Fibroblast of peridontal ligament (primary cell): ENCODE data around the gene FREM2.

Experiments used
- DNase-seq: peaks from one replicate; pipeline ENCODE4 v3.0.0-alpha.2; 2010; ENCODE audit errors: extremely low read depth

Gene FREM2, protein sequence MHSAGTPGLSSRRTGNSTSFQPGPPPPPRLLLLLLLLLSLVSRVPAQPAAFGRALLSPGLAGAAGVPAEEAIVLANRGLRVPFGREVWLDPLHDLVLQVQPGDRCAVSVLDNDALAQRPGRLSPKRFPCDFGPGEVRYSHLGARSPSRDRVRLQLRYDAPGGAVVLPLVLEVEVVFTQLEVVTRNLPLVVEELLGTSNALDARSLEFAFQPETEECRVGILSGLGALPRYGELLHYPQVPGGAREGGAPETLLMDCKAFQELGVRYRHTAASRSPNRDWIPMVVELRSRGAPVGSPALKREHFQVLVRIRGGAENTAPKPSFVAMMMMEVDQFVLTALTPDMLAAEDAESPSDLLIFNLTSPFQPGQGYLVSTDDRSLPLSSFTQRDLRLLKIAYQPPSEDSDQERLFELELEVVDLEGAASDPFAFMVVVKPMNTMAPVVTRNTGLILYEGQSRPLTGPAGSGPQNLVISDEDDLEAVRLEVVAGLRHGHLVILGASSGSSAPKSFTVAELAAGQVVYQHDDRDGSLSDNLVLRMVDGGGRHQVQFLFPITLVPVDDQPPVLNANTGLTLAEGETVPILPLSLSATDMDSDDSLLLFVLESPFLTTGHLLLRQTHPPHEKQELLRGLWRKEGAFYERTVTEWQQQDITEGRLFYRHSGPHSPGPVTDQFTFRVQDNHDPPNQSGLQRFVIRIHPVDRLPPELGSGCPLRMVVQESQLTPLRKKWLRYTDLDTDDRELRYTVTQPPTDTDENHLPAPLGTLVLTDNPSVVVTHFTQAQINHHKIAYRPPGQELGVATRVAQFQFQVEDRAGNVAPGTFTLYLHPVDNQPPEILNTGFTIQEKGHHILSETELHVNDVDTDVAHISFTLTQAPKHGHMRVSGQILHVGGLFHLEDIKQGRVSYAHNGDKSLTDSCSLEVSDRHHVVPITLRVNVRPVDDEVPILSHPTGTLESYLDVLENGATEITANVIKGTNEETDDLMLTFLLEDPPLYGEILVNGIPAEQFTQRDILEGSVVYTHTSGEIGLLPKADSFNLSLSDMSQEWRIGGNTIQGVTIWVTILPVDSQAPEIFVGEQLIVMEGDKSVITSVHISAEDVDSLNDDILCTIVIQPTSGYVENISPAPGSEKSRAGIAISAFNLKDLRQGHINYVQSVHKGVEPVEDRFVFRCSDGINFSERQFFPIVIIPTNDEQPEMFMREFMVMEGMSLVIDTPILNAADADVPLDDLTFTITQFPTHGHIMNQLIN (N-terminal part only)

DNA sequence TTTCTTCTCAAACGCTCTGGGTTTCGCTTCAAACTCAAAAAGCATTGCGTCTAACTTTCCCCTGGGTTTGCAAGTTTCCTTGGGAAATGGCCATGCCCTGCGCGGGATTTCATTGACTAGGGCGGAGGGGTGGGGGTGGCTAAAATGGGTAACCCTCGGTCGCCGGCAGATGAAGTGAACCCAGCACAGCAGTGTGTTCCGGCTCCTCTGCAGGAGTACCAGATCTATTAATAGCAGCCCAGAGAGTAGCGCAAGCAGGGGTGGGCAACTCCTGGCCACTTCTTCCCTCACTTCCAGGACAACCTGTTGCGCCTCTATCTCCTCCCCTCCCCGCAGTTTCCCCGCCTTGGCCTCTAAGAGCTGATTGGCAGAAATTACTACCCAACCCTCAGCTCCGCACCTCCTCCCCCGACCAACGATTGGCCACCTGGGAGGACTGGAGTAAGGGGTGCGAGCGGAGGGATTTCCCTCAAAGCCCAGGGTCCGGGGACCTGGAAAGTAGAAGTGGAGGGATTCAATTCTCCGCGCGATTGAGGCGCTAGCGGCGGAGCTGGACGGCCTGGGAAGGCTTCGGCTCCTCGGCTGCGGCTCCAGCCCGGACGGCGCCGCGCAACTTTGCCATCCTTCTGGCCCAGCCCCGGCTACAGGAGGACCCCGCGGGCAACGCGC is at the start of gene FREM2:
FREM2 (plus strand) TSS at position 501 of the 669 bp plus-strand sequence. CDS start 268 bp downstream, outside the sequence.
- no peak for DNase-seq

DNA sequence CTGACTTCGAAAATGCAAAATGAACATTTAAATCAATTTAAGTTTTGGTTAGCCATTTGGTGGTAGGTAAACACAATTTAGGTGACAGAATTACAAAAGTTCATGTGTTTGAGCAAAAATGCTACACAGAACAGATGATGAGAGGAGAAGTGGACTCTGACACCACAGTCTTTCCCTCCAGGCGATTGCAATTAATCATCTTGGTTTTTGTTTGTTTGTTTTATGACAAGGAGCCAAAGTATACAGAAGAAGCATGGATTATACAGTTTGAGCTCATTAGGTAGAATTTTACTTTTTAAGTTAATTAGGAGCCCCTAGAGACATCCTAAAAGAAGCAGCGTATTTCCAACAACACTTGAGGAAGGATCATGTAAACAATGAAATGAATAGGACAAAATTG is 49.3 kb upstream of the FREM2 start:
- no peak for DNase-seq

DNA sequence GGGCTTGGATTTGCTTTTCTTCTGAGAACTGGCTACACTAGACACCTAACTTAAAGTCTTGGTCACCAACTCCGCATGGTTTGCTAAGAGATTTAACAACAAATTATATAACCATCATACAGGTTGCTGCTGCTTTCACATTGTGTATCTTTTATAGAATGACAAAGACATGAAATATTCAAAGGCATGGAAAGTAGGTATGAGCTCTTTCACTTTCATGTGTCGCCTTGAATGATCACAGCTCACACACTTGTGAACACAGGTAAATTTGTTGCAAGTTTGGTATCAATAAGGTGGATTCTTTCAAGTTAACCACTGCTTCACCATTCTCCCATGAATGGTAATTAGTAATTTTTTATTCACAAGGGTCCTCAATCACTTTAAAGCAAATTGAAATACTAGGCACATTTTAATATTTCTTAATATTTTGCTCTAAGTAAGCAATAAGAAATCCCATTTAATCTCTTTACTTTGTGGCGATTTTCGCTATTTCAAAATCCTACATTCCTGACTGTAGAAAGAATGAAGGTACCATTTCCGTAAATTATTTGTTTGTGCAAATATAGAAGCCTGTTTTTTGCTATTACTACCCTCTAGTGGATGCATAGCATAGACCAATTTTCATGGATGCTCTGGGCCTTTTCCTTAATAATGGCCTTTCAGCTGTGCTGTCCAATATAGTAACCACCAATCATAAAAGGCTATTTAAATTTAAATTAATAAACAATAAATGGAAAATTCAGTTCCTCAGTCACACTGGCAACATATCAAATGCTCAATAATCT is 45.5 kb upstream of the FREM2 start:
- peak; percentile 17 for DNase-seq

DNA sequence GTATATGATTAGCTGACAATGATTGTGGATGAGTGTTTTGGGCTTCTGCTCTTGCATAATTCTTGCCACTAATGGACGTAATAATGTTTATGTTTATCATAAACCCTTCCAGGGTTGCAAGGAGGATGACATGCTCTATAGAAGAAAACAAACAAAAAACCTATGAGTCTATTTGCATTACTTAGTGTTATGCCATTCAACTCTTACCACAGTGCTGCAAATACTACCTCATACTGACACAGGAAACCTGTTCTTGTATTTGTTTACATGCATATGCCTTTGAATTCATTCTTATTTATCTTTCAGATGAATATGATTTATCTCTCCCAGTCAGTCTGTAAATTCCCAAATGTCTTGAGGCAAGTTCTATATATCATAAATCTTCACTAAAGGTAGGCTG is 39.6 kb upstream of the FREM2 start:
- no peak for DNase-seq

DNA sequence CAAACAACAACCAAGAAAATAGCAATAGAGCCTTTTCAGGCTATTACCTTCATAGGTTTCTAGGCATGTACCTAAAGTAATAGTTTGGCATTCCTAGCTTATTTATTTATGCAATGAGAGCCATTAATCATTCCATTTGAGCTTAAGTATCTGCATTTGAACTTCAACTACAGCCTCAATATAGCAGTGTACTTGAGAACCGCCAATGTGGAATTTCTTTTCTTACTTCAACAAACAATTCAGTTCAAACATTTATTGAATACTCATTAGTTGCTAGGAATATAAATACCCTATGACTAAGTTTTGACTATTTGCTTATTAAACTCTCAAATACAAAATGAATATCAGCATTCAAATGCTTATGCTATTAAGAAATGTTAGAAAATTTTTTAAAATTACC is 38.0 kb upstream of the FREM2 start:
- DNase-seq: no peak

DNA sequence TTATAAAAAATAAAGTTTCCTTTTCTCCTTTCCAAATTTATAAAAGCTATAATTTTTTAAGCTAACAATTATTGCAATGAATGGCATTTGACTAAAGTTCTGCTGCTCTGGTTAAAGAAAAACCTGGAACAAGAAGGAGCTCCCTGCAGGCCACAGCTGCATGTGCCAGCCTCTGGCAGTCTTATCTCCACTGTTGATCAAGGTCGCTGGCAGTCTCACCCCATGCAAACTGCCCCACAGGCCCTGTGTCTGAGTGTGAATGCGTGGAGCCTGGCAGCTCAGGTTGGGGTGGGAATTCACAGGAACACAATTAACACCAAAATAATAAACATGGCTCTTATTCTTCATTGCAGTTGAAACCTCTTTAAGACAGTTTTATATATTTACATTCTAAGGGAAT is 30.2 kb upstream of the FREM2 start:
- DNase-seq: no peak

DNA sequence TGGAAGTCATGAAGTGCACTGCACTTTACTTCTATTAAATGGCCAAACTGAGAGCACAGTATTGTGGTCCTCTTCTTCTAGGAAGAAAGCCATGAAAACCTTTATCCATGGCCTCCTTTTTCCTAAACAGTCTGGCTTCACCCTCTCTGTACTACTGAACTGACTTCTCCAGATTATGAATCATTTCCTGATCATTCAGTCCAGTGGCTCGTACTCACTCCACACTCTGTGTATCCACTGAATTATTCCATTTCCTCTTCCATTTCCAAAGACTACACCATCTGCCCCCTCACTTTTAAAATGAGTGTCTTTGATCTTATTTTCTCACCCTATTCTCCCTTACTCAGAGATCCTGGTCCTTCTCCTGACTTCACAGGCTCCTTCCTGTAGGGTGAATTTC is 29.7 kb upstream of the FREM2 start:
- peak; percentile 33 for DNase-seq

DNA sequence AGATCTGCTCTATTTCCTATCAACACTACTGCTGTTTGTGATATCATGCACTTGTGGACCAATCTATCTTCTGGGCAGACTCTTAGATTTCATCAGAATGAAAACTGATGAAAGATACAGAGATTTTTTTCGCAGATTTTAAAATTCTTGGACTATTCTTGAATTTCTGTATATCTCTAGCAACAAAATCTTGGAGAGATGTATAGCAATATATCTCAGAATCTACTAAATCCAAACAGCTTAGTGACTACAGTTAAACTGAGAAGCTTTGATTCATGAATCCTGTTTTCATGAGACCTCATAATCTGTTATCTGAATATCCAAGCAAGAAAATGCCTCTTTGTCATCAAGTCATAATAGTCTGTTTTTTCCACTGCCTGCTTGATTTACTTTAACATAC is 28.0 kb upstream of the FREM2 start:
- DNase-seq: no peak

DNA sequence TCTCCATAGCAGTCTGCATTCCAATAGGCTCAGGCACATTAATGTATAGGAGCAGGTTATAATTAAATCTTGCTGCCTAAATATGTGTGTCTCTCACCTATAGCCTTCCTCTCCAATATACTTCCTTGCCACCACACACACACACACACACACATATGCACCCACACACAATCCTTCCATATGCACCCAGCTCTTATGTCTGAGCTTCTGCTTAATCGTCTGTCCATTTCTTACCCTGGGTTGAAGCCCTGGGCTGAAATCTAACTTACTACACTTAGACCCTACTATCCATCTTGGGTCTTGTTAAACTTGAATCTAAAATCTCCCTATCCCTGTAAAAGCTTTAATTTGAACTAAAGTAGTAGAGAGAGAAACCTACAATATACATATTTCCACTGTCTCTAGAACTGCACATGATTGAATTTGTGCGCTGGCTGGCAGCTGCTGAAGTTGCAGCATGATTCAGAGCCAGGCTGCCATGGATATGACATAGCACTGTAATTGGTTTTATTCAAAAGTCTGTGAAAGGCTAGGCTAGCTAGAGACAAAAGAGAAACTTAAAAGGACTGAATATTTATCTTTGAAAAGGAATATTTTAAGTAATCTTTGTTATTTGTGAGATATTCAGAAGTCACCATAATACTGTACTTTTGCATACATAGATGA is 25.7 kb upstream of the FREM2 start:
- DNase-seq: peak; percentile 72

DNA sequence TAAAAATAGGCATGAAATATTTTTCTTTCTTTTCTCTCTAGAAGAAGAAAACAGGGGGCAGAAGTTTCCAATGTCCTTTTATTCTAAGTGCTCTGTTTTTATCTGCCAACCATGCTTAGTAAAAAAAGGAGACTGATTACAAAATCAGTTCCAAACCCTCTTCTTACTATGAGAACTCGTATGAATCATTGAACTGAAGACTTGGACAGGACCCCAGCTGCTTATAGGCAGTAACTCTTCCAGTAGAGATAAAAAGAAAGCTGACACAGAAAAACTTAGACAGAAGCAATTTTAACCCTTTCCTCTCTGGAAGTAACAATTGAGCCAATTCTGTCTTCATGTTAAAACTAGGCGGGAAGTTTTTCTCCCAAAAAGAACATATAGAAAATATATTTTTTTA is 24.5 kb upstream of the FREM2 start:
- DNase-seq: peak; percentile 89

DNA sequence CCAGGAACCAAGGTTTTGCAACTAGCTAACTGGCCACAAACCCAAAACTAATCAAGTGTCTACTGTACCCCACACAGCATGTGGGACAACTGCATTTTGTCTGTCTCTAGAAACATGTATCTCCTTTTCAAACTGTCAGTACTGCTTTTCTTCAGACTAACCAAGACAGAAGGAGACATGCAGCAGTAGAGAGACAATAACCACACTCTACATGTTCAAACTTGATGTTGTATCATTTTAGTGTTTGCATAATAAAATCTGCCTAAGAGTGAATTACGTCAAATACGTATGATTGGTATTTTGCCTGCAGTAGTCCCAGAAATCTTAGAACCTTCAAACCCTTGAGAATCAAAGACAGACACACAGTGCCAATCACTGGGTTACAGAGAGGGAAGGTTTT is 22.0 kb upstream of the FREM2 start:
- DNase-seq: no peak

DNA sequence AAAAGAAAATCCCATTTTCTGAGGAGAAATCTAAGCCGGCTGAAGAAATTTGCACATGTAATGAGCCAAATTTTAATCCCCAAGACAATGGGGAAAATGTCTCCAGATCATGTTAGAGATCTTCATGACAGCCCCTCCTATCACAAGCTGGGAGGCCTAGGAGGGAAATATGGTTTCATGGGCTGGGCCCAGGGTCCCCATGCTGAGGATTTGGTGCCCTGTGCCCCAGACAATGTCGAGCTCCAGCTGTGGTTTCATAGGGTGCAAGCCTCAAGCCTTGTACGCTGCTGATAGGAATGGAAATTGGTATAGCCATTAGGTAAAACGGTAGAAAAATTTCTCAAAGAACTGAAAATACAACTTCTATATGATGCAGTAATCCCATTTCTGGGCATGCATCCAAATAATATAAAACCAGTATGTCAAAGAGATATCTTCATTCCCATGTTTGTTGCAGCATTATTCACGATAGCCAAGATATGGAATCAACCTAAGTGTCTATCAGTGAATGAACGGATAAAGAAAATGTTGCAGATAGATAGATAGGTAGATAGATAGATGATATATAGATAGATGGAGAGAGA is 19.3 kb upstream of the FREM2 start:
- no peak for DNase-seq

DNA sequence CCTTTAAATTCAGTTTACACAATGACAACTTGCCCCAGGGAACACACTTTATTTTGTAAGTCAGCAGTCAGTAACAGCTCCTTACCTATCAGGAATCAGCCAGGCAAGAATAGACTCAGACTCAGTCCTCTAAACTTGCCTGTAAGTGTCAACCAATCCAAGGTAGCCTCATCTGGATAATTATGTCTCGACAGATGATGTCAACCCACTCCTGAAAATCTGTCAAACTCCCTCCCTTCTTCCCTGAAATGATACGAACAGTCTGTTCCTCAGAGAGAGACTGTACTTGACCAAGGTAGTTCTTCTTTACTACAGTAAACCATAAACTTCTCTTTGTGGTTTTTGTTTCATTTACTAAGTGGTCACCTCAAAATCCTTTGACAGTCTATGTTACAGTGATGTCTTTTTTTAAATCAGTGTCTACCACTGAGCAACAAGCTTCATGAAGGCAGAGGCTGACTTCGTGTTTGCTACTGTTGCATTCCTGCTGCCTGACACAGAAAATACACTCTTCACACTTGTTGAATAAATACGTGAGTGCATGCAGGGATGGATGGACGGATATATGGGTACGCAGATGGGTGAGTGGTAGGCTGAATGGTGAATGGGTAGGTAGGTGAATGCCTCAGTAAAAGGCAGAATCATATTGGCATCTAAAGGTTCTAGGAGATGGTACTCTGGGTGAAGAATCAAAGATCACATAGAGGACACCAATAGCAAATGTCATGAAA is 17.5 kb upstream of the FREM2 start:
- no peak for DNase-seq

DNA sequence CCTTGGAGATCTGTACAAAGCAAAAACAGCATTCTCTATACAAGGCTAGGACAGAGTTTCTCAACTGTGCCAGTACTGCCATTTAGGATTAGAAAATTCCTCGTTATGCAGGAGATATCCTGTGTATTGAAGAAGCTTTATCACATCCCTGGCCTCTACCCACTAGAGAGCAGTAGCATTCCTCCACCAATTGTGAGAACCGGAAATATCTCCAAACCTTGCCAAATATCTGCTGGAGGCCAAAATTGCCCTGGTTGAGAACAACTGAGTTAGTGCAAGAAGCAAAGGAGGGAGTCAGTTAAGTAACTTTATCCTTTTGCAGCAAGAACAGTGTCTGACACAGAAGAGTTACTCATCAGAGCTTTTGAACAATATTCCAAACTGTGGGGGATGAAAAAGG is 16.2 kb upstream of the FREM2 start:
- DNase-seq: peak; percentile 59

DNA sequence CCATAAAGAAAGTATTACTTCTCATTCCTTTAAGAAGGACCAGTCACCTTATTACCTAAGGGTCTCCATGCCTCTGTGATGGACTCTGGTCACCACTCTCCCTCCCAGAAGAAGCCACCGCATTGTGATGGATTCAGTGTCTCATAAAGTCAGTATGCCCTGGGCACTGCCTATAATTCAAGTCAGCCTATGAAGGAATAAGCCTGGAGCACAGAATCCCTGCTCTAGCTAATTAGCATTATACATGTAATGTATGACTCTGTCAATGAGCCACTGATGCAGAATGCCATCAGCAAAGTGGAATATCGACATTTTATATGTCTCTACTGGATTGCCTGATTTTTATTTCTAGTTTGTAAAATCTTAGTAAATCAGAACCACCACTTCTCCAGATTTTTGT is 14.9 kb upstream of the FREM2 start:
- DNase-seq: no peak

DNA sequence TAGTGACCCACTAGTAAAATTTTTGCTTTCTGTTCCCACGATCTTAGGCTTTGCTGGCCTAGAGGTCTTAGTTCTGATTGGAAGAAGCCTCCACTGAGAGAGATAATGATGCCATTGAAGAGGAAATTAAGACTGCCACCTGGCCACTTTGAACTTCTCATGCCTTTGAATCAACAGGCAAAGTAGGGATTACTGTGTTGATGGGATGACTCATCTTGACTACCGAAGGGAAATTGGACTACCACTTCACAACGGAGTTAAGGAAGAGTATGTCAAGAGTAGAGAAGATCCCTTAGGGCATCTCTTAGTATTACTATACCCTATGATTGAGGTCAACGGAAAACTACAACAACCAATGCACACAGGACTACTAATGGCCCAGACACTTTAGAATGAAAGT is 12.7 kb upstream of the FREM2 start:
- DNase-seq: no peak

DNA sequence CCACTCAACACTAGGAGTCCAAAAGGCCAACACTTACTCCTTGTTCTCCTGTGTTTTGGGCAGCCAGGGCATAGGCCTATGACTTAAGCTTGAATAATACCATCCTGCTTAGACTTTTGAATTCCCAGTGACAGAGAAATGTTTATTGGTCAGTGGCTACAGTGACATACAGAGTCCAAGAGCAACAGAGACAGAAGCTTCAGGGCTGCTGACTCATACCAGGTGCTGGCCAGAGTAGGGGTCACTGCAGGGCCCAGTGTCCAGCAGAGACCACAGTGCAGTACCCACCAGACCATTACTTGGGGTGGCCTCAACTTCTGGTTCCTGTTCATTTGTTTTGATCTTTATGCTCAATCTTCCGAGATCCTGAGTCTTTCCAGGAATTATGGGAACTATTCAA is 6.0 kb upstream of the FREM2 start:
- DNase-seq: no peak

DNA sequence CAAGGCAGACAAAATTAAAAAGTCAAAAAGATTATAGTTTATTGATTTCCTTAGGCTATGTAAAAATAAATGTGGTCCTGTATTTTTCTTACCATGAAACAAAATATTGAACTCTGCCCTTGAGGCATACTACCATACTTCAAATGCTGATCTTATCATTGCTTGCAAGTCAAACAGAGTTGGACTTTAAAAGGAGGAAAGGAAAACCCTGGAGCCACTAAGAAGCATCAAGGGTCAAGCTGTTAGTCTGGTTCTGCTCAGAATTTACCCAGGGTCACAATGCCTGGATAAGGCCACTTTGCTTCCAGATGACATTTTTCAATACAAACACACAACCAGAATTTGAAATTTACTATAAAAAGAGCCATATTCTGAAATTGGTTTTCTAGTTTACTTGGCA is 2.2 kb upstream of the FREM2 start:
- DNase-seq: no peak

DNA sequence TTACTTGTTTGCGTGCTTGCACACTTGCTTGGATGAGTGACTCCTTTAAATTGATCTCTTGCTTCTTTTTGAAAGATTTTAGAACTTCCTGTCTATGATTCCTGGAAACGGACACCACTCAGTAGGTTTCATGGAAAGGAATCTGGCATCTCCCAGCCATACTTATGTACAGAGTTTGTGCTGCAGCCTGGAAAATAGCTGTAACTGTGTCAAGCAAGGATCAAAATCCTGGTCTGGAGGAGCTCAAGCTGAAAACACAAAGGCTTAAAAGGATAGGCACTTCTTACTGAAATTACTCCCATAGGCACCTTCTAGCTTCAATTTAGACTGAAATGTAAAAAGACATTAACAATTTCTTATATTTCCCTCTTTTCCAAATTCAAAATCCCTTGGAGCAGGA is 1.4 kb upstream of the FREM2 start:
- DNase-seq: no peak
